ENCODE data around the gene PEX13. TPM values are rescaled to one million over a fixed set of nuclear protein-coding genes. Genes with fewer than 3 reads are reported as not detected.
A peak's percentile ranks its signal among the peaks of the same experiment; 100 is the strongest.

The PEX13 gene
- total RNA-seq (ENCODE audit: low replicate concordance): 28.9 and 31.6 TPM in 2 replicates
- long read RNA-seq, full-length matches to known transcripts: 117 of 146 reads
- long read RNA-seq, partial matches to known transcripts: 17 of 146 reads
- long read RNA-seq, other reads (novel, unspliced or antisense): 12 of 146 reads

- DNase-seq (ENCODE audit: extremely low spot score, unreplicated experiment): peak; percentile 76
- peak within 1 kb of the TSS; percentile 99 for H3K4me3 Mint-ChIP-seq
- peaks cover 4% of the 10 kb centered on the region for H3K9me3 Mint-ChIP-seq
- peak within 1 kb of the TSS; percentile 97 for H3K27ac Mint-ChIP-seq
- no peaks in the 10 kb centered on the region for H3K27me3 Mint-ChIP-seq
- peaks cover 9% of the 10 kb centered on the region for H3K4me1 Mint-ChIP-seq (ENCODE audit: unreplicated experiment)
- peaks cover 15% of the 10 kb centered on the region for H3K36me3 Mint-ChIP-seq
- no peak for TF ChIP-seq CTCF (conservative IDR thresholded peaks at IDR 0.05)
These were observed at the start of gene PEX13, which contains the start of gene PUS10 for GRCh38 chr2:61017556-61018317. TSS of gene PEX13 (plus strand) at chr2:61017720. CDS start at chr2:61017760, 40 bp downstream. TSS of gene PUS10 (minus strand) at chr2:61018255. CDS start at chr2:61011890, 6,365 bp downstream.

GRCh38 chr2:60972889-60973656 is 44.4 kb upstream of the PEX13 start:
- H3K9me3 Mint-ChIP-seq: no peaks in the 10 kb centered on the region
- DNase-seq (ENCODE audit: extremely low spot score, unreplicated experiment): no peak
- TF ChIP-seq CTCF (conservative IDR thresholded peaks at IDR 0.05): no peak
- no peak overlapping the region for H3K4me3 Mint-ChIP-seq
- no peaks in the 10 kb centered on the region for H3K27me3 Mint-ChIP-seq
- H3K27ac Mint-ChIP-seq: no peak overlapping the region
- H3K4me1 Mint-ChIP-seq (ENCODE audit: unreplicated experiment): peaks cover 10% of the 10 kb centered on the region
- H3K36me3 Mint-ChIP-seq: no peaks in the 10 kb centered on the region

GRCh38 chr2:60973705-60974104 is 43.8 kb upstream of the PEX13 start:
- peaks cover 10% of the 10 kb centered on the region for H3K4me1 Mint-ChIP-seq (ENCODE audit: unreplicated experiment)
- H3K27me3 Mint-ChIP-seq: no peaks in the 10 kb centered on the region
- TF ChIP-seq CTCF (conservative IDR thresholded peaks at IDR 0.05): no peak
- H3K36me3 Mint-ChIP-seq: no peaks in the 10 kb centered on the region
- no peak for DNase-seq (ENCODE audit: extremely low spot score, unreplicated experiment)
- H3K4me3 Mint-ChIP-seq: no peak overlapping the region
- no peak overlapping the region for H3K27ac Mint-ChIP-seq
- H3K9me3 Mint-ChIP-seq: no peaks in the 10 kb centered on the region

GRCh38 chr2:60974652-60975051 is 42.9 kb upstream of the PEX13 start:
- DNase-seq (ENCODE audit: extremely low spot score, unreplicated experiment): no peak
- no peaks in the 10 kb centered on the region for H3K36me3 Mint-ChIP-seq
- no peaks in the 10 kb centered on the region for H3K9me3 Mint-ChIP-seq
- TF ChIP-seq CTCF (conservative IDR thresholded peaks at IDR 0.05): no peak
- H3K27ac Mint-ChIP-seq: no peak overlapping the region
- H3K4me1 Mint-ChIP-seq (ENCODE audit: unreplicated experiment): peaks cover 10% of the 10 kb centered on the region
- H3K27me3 Mint-ChIP-seq: no peaks in the 10 kb centered on the region
- H3K4me3 Mint-ChIP-seq: no peak overlapping the region

GRCh38 chr2:60976256-60976850 is 41.2 kb upstream of the PEX13 start:
- H3K36me3 Mint-ChIP-seq: no peaks in the 10 kb centered on the region
- no peak for DNase-seq (ENCODE audit: extremely low spot score, unreplicated experiment)
- peak overlapping the region; percentile 8 for H3K27ac Mint-ChIP-seq
- no peaks in the 10 kb centered on the region for H3K27me3 Mint-ChIP-seq
- TF ChIP-seq CTCF (conservative IDR thresholded peaks at IDR 0.05): no peak
- no peaks in the 10 kb centered on the region for H3K9me3 Mint-ChIP-seq
- H3K4me3 Mint-ChIP-seq: no peak overlapping the region
- peaks cover 10% of the 10 kb centered on the region for H3K4me1 Mint-ChIP-seq (ENCODE audit: unreplicated experiment)
